Body of pancreas (tissue), 4 donors: ENCODE measurements around the gene PHACTR3.

Source experiments
- POLR2A ChIP-seq, 3 donors: fragments of 450-650 bp; IDR thresholded peaks; one replicate each; pipeline ENCODE4 v1.6.1; 2016; ENCODE audit warnings: antibody characterized with exemption in 3 of 3, mild to moderate bottlenecking in 2 of 3
- TF ChIP-seq, protein P1 (sequence below), 7 experiments: fragments of 450-650 bp in 4 of 7; fragments of 200-600 bp in 3 of 7; sonication (generic) in 3 of 7; IDR thresholded peaks; one replicate each; pipeline ENCODE4 v1.5.1; 2016 to 2019; ENCODE audit warnings: antibody characterized with exemption in 7 of 7

- TF ChIP-seq, protein P1, sequence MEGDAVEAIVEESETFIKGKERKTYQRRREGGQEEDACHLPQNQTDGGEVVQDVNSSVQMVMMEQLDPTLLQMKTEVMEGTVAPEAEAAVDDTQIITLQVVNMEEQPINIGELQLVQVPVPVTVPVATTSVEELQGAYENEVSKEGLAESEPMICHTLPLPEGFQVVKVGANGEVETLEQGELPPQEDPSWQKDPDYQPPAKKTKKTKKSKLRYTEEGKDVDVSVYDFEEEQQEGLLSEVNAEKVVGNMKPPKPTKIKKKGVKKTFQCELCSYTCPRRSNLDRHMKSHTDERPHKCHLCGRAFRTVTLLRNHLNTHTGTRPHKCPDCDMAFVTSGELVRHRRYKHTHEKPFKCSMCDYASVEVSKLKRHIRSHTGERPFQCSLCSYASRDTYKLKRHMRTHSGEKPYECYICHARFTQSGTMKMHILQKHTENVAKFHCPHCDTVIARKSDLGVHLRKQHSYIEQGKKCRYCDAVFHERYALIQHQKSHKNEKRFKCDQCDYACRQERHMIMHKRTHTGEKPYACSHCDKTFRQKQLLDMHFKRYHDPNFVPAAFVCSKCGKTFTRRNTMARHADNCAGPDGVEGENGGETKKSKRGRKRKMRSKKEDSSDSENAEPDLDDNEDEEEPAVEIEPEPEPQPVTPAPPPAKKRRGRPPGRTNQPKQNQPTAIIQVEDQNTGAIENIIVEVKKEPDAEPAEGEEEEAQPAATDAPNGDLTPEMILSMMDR (IDR thresholded peaks at IDR 0.05): no peak
- TF ChIP-seq POLR2A (IDR thresholded peaks at IDR 0.05): no peak
These were observed 202.2 kb downstream of the PHACTR3 start for GRCh38 chr20:59806578-59806975.
